Smooth muscle cell (in vitro differentiated cells): Measurements from ENCODE around the gene LRP1B. TPM values are rescaled to one million over a fixed set of nuclear protein-coding genes. Genes with fewer than 3 reads are reported as not detected.

Experiments
- DNase-seq: peaks from one replicate; lab custom pipeline; 2025; ENCODE audit not compliant: unreplicated experiment; lab: John Stamatoyannopoulos, UW
- H2AFZ ChIP-seq: fragments of 200-600 bp; sonication (generic); 2 replicates; pipeline ENCODE4 v1.6.0; 2016; ENCODE audit warnings: antibody characterized with exemption, low read depth, mild to moderate bottlenecking
- H3F3A ChIP-seq: fragments of 200-600 bp; sonication (generic); 2 replicates; pipeline ENCODE4 v1.6.0; 2017; ENCODE audit warnings: antibody characterized with exemption, low read depth
- H3K27ac ChIP-seq: fragments of 200-600 bp; sonication (generic); 2 replicates; pipeline ENCODE4 v1.5.1; 2016; ENCODE audit warnings: low read depth, mild to moderate bottlenecking
- H3K27me3 ChIP-seq: fragments of 200-600 bp; sonication (generic); 2 replicates; pipeline ENCODE4 v1.6.1; 2016; ENCODE audit warnings: low read depth, mild to moderate bottlenecking
- H3K36me3 ChIP-seq: fragments of 200-600 bp; sonication (generic); 2 replicates; pipeline ENCODE4 v1.5.1; 2016; ENCODE audit warnings: low read depth
- H3K4me1 ChIP-seq: fragments of 200-600 bp; sonication (generic); 2 replicates; pipeline ENCODE4 v1.5.1; 2016; ENCODE audit warnings: low read depth
- H3K4me2 ChIP-seq: fragments of 200-600 bp; sonication (generic); 2 replicates; pipeline ENCODE4 v1.6.0; 2016; ENCODE audit warnings: mild to moderate bottlenecking
- H3K4me3 ChIP-seq: fragments of 200-600 bp; sonication (generic); 2 replicates; pipeline ENCODE4 v1.5.1; 2016; ENCODE audit warnings: mild to moderate bottlenecking
- H3K79me2 ChIP-seq: fragments of 200-600 bp; sonication (generic); 2 replicates; pipeline ENCODE4 v1.6.0; 2016; ENCODE audit warnings: low read depth, mild to moderate bottlenecking
- H3K9ac ChIP-seq: fragments of 200-600 bp; sonication (generic); 2 replicates; pipeline ENCODE4 v1.6.0; 2016; ENCODE audit warnings: low read depth
- H3K9me3 ChIP-seq: fragments of 200-600 bp; sonication (generic); replicated peaks from 2 replicates; pipeline ENCODE4 v1.5.1; 2016; ENCODE audit warnings: low read depth
- H4K20me1 ChIP-seq: fragments of 200-600 bp; sonication (generic); 2 replicates; pipeline ENCODE4 v1.6.0; 2016; ENCODE audit warnings: low read depth
- WGBS: methylation state at CpG from one replicate; pipeline ENCODE4 v1.1.7; 2016; ENCODE audit warnings: low lambda C conversion rate; 5-methylcytosine and 5-hydroxymethylcytosine counted together
- polyA plus RNA-seq: library from polyadenylated mRNA; unstranded; fragments of >200 nt; fragmentation: Nextera tagmentation; extraction: Ambion mirVana; gene quantifications from 2 replicates; pipeline ENCODE4 v1.2.1, GENCODE V29; 2016
- total RNA-seq: library from RNA; depleted of rRNA; stranded (reverse); fragments of >200 nt; gene quantifications from 2 replicates; pipeline ENCODE4 v1.2.3, GENCODE V29; 2014
- TF ChIP-seq, protein P1 (sequence below): fragments of 200-600 bp; sonication (generic); IDR thresholded peaks from 2 replicates; pipeline ENCODE4 v1.5.1; 2017; ENCODE audit warnings: borderline replicate concordance, mild to moderate bottlenecking, antibody characterized with exemption; ENCODE audit not compliant: insufficient read depth, poor library complexity, severe bottlenecking

LRP1B gene
- total and polyA plus RNA-seq, 2 experiments from 2014 or later, result 0.08 to 2.9 TPM

DNA sequence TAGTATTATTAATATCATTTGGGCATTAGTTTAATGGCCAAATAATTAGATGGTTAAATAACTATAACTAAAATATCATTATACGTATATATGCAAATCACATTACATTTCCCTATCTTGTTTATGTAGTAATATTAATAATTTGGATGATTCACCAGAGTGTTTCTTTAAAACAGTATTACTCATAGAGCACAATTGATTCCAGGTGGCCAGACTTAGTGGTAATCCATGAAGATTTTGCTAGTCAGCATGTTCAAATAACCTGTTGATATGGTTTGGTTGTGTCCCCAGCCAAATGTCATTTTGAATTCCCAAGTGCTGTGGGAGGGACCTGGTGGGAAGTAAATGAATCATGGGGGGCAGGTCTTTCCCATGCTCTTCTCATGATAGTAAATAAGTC is 782.3 kb downstream of the LRP1B start:
- no peaks in the 10 kb centered on the region for H4K20me1 ChIP-seq
- 50% methylated on average over 1 of the region's 1 CpG for WGBS
- no peak for DNase-seq
- H3K9ac ChIP-seq, result no peak overlapping the region
- H3K79me2 ChIP-seq, result no peaks in the 10 kb centered on the region
- H3K4me2 ChIP-seq, result no peak overlapping the region
- H3K4me1 ChIP-seq, result no peaks in the 10 kb centered on the region
- no peaks in the 10 kb centered on the region for H3F3A ChIP-seq
- no peak overlapping the region for H3K4me3 ChIP-seq
- TF ChIP-seq, protein P1, sequence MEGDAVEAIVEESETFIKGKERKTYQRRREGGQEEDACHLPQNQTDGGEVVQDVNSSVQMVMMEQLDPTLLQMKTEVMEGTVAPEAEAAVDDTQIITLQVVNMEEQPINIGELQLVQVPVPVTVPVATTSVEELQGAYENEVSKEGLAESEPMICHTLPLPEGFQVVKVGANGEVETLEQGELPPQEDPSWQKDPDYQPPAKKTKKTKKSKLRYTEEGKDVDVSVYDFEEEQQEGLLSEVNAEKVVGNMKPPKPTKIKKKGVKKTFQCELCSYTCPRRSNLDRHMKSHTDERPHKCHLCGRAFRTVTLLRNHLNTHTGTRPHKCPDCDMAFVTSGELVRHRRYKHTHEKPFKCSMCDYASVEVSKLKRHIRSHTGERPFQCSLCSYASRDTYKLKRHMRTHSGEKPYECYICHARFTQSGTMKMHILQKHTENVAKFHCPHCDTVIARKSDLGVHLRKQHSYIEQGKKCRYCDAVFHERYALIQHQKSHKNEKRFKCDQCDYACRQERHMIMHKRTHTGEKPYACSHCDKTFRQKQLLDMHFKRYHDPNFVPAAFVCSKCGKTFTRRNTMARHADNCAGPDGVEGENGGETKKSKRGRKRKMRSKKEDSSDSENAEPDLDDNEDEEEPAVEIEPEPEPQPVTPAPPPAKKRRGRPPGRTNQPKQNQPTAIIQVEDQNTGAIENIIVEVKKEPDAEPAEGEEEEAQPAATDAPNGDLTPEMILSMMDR, result no peak
- H3K27me3 ChIP-seq, result no peaks in the 10 kb centered on the region
- H2AFZ ChIP-seq, result no peak overlapping the region
- no peak overlapping the region for H3K27ac ChIP-seq
- H3K36me3 ChIP-seq, result no peaks in the 10 kb centered on the region
- H3K9me3 ChIP-seq, result no peaks in the 10 kb centered on the region

DNA sequence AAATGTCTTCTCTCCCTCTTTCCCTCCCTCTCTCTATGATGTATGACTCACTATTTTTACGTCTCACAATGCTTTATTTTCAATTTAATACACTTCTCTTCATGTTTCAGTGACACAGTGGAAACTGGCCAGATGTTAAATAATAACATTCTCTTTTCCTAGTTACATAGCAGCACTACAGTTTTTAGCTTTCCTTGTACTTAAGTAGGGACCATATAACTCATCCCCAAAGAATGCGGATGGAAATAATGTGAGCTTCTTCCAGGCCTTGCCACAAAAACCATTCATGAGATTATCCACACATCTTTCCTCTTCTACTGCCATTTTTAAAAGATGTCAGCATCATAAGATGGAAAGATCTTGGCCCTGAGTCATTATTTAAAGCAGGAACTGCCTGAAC is 789.4 kb downstream of the LRP1B start:
- Histone ChIP-seq H3K4me1 (no peaks in the 10 kb centered on the region), H3K27ac (peak overlapping the region; percentile 74), H3K36me3 (no peaks in the 10 kb centered on the region), H2AFZ (no peak overlapping the region), H4K20me1 (no peaks in the 10 kb centered on the region), H3F3A (peaks cover 5% of the 10 kb centered on the region), H3K4me2 (peak overlapping the region; percentile 29), H3K79me2 (no peaks in the 10 kb centered on the region), H3K4me3 (no peak overlapping the region), H3K9ac (peak overlapping the region; percentile 34), H3K9me3 (no peaks in the 10 kb centered on the region), H3K27me3 (no peaks in the 10 kb centered on the region)
- TF ChIP-seq, protein P1, result no peak
- WGBS, result 15% methylated on average over 2 of the region's 2 CpGs
- no peak for DNase-seq

DNA sequence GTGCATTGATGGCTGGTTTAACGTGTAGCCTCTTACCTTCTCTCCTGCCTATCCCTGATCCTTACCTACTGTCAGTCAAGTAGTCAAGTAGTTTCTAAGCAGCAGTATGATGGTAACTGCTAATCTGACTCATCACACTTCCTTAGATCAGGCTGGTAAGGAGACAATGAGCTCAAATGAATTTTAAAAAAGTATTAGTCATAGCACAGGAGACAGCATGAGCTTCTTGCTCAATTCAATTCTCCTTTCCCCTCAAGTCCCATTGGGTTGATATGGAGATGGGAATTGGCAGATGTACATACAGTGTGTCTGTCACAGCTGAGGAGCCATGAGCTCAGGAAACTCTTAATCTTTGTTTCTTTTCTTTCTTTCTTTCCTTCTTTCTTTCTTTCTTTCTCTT is 799.7 kb downstream of the LRP1B start:
- Histone ChIP-seq H3K27ac (peak overlapping the region; percentile 35), H4K20me1 (no peaks in the 10 kb centered on the region), H3K9me3 (no peaks in the 10 kb centered on the region), H3K4me2 (no peak overlapping the region), H3K36me3 (no peaks in the 10 kb centered on the region), H3K79me2 (no peaks in the 10 kb centered on the region), H3K9ac (no peak overlapping the region), H2AFZ (no peak overlapping the region), H3K4me3 (no peak overlapping the region), H3K4me1 (no peaks in the 10 kb centered on the region), H3K27me3 (no peaks in the 10 kb centered on the region), H3F3A (peaks cover 5% of the 10 kb centered on the region)
- TF ChIP-seq, protein P1, result no peak
- no peak for DNase-seq
- 68% methylated on average over 1 of the region's 1 CpG for WGBS

DNA sequence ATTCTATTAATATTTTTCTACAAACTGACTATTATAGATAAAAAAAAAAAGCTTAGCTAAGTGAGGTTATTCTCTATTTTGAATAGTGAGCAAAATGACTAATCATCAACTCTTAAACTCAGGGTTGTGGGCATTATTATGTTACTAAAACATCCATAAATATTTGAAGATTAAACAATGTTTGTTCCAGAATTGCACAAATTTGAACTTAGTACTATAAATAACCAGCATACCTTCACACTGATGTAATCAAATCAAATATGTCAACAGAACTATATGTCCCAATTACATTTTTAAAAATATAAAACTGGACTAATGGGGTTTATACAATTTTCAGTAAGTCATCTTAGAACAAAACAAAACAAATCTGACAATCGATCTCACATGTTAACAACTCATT is 800.9 kb downstream of the LRP1B start:
- TF ChIP-seq, protein P1, result no peak
- Histone ChIP-seq H4K20me1 (no peaks in the 10 kb centered on the region), H3K27ac (no peak overlapping the region), H3K4me3 (no peak overlapping the region), H3K36me3 (no peaks in the 10 kb centered on the region), H3K27me3 (no peaks in the 10 kb centered on the region), H3K9ac (no peak overlapping the region), H3F3A (peaks cover 5% of the 10 kb centered on the region), H3K9me3 (no peaks in the 10 kb centered on the region), H3K4me2 (no peak overlapping the region), H3K4me1 (no peaks in the 10 kb centered on the region), H2AFZ (no peak overlapping the region), H3K79me2 (no peaks in the 10 kb centered on the region)
- 95% methylated on average over 1 of the region's 1 CpG for WGBS
- DNase-seq, result no peak
